Medulla oblongata (tissue), 1 donor: ENCODE data around the gene TAF4.

Source experiments
- DNase-seq: peaks from one replicate; pipeline ENCODE4 v3.0.0-alpha.2; 2015; ENCODE audit errors: extremely low spot score

TAF4 gene

GRCh38 chr20:61942526-61942925, 123.2 kb downstream of the TAF4 start:
- DNase-seq, result no peak

- no peak for DNase-seq
Measured at GRCh38 chr20:61941721-61942405, 123.8 kb downstream of the TAF4 start.

DNA sequence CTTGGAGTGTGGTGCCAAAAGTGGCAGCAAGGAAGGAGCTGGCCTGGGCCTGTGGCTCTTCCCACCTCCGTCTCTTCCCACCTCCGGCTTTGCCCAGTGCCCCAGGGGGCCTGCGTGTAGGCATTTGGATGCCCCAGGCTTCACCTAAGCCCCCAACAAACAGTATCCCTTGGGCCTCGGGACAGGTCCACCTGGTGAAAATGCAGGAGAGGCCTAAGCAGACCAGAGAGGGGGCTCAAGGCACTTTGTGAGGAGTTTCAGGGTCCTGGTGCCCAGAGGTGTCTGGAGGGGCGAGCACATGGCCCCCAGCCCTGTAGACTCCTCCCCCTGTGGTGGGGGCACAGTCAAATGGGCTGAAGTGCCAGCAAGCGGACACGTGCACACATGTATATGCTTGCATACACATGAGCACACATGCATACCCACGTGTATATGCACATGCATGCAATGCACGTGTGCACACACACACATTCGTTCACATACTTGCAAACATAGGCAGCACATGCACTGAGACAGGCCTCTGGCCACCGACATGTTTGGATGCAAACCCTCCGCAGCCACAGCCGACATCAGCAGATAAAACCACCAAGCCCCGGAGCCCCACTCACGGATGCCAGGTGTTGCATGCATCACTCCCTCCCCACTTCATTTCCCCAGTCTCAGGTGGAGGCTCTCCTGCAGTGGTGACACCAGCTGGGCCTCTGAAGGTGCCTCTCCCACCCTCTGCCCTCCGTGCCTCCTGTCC, 124.5 kb downstream of the TAF4 start:
- no peak for DNase-seq

GRCh38 chr20:61940491-61940890, 125.2 kb downstream of the TAF4 start:
- DNase-seq, result no peak

- no peak for DNase-seq
Measured at GRCh38 chr20:61939691-61940360, 125.9 kb downstream of the TAF4 start.

DNA sequence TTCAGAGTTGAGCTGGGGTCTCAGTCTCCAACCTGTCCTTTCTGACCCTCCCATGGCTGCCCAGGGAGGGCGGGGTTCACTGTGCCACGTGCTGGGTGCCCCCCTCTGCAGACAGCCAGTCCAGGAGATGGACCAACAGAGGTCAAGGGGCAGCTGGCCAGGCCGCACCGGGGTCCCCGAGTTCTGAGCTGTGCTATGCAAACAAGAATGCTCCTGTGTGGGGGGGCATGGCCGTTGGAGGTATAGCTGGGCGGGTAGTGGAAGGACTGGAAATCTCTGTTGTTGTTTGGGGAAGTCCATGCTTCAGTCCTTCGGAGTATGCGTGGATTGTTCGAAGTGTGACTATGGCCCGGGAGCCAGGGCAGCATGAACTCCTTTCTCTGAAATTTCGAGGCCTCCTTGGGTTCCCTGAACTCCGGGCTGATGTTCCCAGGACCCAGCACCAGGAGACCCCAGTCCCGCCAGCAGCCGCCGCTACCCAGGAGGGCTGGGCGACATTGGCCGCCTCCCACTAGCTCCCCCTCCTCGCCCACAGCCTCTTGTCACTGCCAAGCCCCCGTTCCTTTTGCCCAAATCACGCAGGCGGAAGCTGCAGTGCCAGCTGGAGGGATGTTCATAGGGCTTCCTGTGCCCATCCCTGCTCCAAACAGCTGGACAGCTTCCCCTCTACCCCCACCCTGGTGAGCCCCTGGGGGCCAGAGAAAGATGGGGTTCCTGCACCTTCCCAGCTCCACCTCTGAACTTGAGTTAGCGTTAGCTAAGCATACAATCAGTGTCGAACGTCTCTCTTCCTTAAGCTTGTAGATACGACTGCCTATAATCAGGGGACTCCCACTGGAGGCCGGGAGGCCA, 126.6 kb downstream of the TAF4 start:
- DNase-seq, result no peak

- no peak for DNase-seq
Measured at GRCh38 chr20:61937963-61938838, 127.5 kb downstream of the TAF4 start.

GRCh38 chr20:61937146-61937962, 128.3 kb downstream of the TAF4 start:
- DNase-seq, result no peak

DNA sequence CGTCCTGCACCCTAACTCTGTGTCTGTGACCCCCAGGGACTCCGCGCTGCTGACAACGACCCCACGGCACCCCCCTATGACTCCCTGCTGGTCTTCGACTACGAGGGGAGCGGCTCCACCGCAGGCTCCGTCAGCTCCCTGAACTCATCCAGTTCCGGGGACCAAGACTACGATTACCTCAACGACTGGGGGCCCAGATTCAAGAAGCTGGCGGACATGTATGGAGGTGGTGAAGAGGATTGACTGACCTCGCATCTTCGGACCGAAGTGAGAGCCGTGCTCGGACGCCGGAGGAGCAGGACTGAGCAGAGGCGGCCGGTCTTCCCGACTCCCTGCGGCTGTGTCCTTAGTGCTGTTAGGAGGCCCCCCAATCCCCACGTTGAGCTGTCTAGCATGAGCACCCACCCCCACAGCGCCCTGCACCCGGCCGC, 129.0 kb downstream of the TAF4 start:
- no peak for DNase-seq

DNA sequence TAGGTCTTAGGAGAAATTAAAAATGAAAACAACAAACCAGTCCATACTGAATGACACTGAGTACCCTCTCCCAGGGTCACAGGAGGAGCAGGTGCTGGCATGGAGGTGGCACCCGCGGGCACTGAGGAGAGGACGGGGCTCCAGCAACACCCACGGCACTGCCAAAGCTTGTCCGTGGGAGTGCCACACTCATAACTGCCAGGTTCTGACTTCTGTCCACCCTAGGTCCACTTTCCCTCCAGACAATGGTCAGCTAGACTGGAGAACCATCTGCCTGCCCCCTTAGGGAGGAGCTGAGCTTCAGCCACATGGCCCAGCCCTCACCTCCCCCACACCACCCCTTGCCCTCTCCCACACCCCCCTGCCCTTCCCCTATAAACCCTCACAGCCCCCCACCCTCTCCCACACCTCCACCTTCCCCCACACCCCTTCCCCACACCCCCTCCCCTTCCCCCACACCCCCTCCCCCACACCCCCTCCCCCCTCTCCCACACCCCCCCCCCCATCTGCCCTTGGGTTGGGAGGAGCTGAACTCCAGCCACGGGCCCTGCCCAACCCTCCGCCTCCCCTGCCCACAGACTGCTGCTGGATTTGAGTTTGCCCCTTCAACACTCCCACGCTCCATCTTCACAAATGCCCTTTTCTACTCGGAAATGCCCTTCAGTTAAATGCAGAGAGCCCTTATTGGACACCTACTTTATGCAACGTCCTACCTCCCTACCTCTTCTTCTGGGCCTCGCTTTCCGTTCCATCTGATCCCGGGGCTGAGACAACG, 129.6 kb downstream of the TAF4 start:
- DNase-seq, result no peak

- DNase-seq, result no peak
Measured at GRCh38 chr20:61934716-61935530, 130.8 kb downstream of the TAF4 start.

DNA sequence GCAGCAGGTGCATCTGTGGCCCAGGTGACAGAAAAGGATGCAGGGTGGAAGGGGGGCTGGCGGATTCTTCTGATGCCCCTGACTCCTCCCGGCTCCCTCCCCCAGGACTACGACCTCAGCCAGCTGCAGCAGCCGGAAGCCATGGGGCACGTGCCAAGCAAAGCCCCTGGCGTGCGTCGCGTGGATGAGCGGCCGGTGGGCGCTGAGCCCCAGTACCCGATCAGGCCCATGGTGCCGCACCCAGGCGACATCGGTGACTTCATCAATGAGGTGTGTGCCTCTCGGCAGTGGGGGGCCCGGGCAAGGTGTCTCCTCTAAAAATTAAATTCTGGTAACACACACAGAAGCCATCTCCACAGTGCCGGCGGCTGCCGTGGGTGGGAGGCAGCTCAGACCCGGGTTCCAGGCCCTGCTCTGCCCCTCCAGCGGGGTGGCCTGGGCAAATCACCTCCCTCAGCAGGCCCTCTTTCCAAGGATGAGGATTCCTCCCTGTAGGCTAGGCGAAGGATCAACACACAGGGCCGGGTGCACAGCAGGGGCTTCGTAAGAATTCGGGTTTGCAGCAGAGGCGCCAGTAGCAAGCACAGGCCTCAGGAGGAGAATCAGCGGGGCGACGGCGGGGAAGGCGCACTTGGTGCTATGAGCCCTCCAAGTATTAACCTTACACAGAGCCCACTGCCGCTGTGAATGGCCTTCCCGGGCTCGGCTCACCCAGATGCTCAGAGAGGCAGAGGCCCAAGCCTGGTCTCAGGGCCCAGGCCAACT, 131.5 kb downstream of the TAF4 start:
- DNase-seq, result no peak

- no peak for DNase-seq
Measured at GRCh38 chr20:61933481-61933950, 132.2 kb downstream of the TAF4 start.

GRCh38 chr20:61932711-61933480, 132.8 kb downstream of the TAF4 start:
- DNase-seq, result no peak

GRCh38 chr20:61932199-61932592, 133.5 kb downstream of the TAF4 start:
- no peak for DNase-seq

- no peak for DNase-seq
Measured at GRCh38 chr20:61931476-61932198, 134.0 kb downstream of the TAF4 start.
